Measurements from ENCODE around the gene SPAG7.

Gene SPAG7, protein sequence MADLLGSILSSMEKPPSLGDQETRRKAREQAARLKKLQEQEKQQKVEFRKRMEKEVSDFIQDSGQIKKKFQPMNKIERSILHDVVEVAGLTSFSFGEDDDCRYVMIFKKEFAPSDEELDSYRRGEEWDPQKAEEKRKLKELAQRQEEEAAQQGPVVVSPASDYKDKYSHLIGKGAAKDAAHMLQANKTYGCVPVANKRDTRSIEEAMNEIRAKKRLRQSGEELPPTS

DNA sequence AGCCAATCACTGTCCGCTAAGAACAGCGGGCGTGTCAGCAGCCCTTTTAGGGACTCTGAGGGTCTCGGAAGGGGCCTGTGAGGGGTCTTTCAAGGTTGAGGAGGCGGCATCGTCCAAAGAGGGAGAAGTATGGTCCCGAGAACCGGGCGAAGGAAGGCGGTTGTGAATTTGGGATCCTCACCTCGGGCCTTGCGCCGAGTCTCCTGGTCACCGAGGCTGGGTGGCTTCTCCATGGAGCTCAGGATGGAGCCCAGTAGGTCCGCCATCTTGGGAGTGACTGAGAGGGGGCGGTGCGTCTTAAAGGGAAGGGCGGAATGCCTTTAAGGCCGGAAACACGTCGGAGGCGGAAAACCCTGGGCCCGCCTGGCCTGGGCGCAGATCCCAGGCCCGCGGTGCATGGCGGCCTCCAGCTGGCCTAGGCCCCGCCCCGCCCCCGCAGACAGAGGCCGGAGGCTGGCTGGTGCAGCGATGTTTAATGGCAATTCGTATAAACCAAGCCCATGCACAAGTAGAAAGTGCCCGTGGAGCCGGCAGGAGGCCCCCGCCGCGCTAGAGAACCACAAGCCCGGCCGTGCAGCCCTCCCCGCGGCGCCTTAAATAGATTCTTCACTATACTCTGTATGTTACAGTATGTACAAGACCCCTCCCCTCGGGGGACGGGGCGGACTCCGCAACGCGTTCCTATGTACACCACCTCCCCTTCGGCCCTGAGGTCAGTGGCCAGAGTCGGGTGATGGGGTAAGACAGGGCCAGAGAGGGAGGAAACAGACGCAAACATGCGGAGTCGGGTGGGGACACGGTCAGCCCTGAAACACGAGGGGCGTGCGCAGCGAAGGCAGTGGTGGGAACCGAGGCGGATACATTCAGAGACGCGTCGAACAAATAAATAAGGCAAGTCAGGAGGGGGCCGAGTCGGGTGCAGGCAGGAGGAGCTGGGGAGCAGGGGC is at the start of gene SPAG7:
SPAG7 (minus strand) TSS at position 279 of the 947 bp plus-strand sequence; CDS start at position 266, 13 bp downstream.
- peak within 1 kb of the TSS; percentile 97 for H3K4me3 ChIP-seq (ENCODE audit: low read depth, low read length)
- peak within 1 kb of the TSS; percentile 90 for H3K9ac ChIP-seq (ENCODE audit: low read depth, low read length)
- H3K36me3 ChIP-seq (ENCODE audit: control insufficient read depth, insufficient read depth, low read length): peaks cover 12% of the 10 kb centered on the region
- H3K9me3 ChIP-seq (ENCODE audit: control insufficient read depth, insufficient read depth, low read length): no peaks in the 10 kb centered on the region
- no peaks in the 10 kb centered on the region for H3K27me3 ChIP-seq (ENCODE audit: control insufficient read depth, insufficient read depth, low read length)
- peaks cover 8% of the 10 kb centered on the region for H3K4me1 ChIP-seq (ENCODE audit: control insufficient read depth, insufficient read depth, low read length)

DNA sequence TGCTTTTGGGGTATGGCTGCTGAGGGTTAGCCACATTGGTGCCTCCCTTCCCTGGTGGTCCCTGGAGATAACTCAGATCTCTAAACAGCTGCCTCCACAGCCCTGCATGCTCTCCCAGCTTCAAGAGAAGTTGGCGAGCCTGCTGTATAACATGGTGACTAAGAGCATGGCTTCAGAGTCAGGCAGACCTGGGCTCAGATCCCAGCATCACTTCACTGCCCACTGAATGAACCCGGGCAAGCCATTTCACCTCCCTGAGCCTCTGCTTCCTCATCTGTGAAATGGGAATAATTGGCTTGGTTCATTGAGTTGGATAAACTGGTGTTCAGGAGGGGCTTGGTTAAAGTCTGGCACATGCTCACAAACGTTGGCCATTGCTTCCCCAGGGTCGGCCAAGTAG is 46.7 kb upstream of the SPAG7 start:
- no peaks in the 10 kb centered on the region for H3K4me1 ChIP-seq (ENCODE audit: control insufficient read depth, insufficient read depth, low read length)
- no peak overlapping the region for H3K4me3 ChIP-seq (ENCODE audit: low read depth, low read length)
- no peaks in the 10 kb centered on the region for H3K9me3 ChIP-seq (ENCODE audit: control insufficient read depth, insufficient read depth, low read length)
- no peaks in the 10 kb centered on the region for H3K27me3 ChIP-seq (ENCODE audit: control insufficient read depth, insufficient read depth, low read length)
- no peak overlapping the region for H3K9ac ChIP-seq (ENCODE audit: low read depth, low read length)
- H3K36me3 ChIP-seq (ENCODE audit: control insufficient read depth, insufficient read depth, low read length): peaks cover 44% of the 10 kb centered on the region

DNA sequence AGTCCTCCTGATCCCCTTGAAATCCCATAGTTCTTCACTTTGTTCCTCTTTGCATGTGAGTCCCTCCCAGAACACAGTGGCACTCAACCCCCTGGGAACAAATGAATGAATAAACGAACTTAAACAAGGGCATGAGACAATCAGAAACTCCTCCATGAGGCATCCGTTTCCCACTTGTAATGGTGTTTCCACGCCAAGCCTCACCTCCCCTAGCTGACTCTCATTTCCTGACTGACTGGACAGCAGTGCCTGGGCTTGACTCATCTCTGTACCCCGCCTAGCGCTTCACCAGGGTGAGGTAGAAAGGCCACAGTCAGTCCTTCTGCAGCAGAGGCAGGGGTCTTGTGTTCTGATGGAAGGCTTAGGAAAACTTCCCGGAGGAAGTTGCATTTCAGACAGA is 44.3 kb upstream of the SPAG7 start:
- no peaks in the 10 kb centered on the region for H3K4me1 ChIP-seq (ENCODE audit: control insufficient read depth, insufficient read depth, low read length)
- H3K36me3 ChIP-seq (ENCODE audit: control insufficient read depth, insufficient read depth, low read length): peaks cover 51% of the 10 kb centered on the region
- no peaks in the 10 kb centered on the region for H3K27me3 ChIP-seq (ENCODE audit: control insufficient read depth, insufficient read depth, low read length)
- H3K9me3 ChIP-seq (ENCODE audit: control insufficient read depth, insufficient read depth, low read length): no peaks in the 10 kb centered on the region
- H3K4me3 ChIP-seq (ENCODE audit: low read depth, low read length): no peak overlapping the region
- no peak overlapping the region for H3K9ac ChIP-seq (ENCODE audit: low read depth, low read length)

DNA sequence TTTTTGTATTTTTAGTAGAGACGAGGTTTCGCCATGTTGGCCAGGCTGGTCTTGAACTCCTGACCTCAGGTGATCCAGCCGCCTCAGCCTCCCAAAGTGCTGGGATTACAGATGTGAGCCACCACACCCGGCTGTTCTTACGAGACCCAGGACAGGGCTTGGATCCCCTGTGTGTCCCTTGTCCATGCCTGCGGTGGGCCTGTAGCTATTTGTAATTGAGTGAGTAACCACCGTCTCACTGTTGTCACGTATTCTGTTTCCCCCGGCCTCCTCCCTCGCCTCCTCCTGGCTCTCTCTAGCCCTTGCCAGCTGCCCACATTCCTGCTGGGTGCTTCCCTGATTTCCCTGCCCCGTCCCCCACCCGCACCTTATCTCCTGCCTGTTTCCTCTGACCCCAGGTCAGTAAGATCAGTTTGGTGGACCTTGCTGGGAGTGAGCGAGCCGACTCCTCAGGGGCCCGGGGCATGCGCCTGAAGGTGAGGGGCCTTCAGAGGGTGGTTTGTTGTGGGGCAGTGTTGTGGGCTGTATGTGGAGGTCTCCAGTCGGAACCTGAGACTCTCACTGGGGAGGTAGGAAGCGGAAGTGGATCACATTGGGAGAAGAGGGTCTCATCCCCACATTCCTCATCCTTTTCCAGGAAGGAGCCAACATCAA is 35.7 kb upstream of the SPAG7 start:
- H3K4me3 ChIP-seq (ENCODE audit: low read depth, low read length): no peak overlapping the region
- peaks cover 6% of the 10 kb centered on the region for H3K4me1 ChIP-seq (ENCODE audit: control insufficient read depth, insufficient read depth, low read length)
- H3K27me3 ChIP-seq (ENCODE audit: control insufficient read depth, insufficient read depth, low read length): no peaks in the 10 kb centered on the region
- no peaks in the 10 kb centered on the region for H3K9me3 ChIP-seq (ENCODE audit: control insufficient read depth, insufficient read depth, low read length)
- H3K36me3 ChIP-seq (ENCODE audit: control insufficient read depth, insufficient read depth, low read length): peaks cover 67% of the 10 kb centered on the region
- no peak overlapping the region for H3K9ac ChIP-seq (ENCODE audit: low read depth, low read length)

DNA sequence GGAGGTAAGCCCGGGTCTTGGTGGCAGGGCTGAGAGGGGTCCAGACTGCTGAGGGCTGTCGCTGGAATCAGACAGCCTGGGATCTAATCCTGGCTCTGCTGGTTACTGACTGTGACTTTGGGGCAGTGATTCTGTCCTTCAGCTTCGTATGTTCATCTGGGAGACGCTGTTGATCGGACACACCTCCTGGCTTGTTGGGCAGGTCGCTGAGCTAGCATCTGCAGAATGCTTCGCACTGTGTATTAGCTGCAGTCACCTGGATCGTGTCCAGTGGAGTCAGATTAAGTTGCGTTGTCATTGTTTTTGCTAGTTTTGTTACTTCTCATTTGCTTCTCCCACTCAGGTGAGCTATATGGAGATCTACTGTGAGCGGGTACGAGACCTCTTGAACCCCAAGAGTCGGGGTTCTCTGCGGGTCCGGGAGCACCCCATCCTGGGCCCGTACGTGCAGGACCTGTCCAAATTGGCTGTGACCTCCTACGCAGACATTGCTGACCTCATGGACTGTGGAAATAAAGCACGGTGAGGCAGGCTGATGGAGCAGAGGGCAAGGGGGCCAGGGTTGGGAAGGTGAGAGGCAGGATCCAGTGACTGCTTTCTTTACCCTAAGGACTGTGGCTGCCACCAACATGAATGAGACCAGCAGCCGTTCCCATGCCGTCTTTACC is 34.6 kb upstream of the SPAG7 start:
- Histone ChIP-seq H3K27me3 (ENCODE audit: control insufficient read depth, insufficient read depth, low read length) (no peaks in the 10 kb centered on the region), H3K9me3 (ENCODE audit: control insufficient read depth, insufficient read depth, low read length) (no peaks in the 10 kb centered on the region), H3K36me3 (ENCODE audit: control insufficient read depth, insufficient read depth, low read length) (peaks cover 56% of the 10 kb centered on the region), H3K4me1 (ENCODE audit: control insufficient read depth, insufficient read depth, low read length) (peaks cover 6% of the 10 kb centered on the region), H3K9ac (ENCODE audit: low read depth, low read length) (no peak overlapping the region), H3K4me3 (ENCODE audit: low read depth, low read length) (no peak overlapping the region)

- Histone ChIP-seq H3K9me3 (ENCODE audit: control insufficient read depth, insufficient read depth, low read length) (no peaks in the 10 kb centered on the region), H3K27me3 (ENCODE audit: control insufficient read depth, insufficient read depth, low read length) (peaks cover 3% of the 10 kb centered on the region), H3K36me3 (ENCODE audit: control insufficient read depth, insufficient read depth, low read length) (peaks cover 42% of the 10 kb centered on the region), H3K9ac (ENCODE audit: low read depth, low read length) (no peak overlapping the region), H3K4me3 (ENCODE audit: low read depth, low read length) (no peak overlapping the region), H3K4me1 (ENCODE audit: control insufficient read depth, insufficient read depth, low read length) (peaks cover 6% of the 10 kb centered on the region)
Observed at GRCh38 chr17:5000237-5000639, 32.6 kb upstream of the SPAG7 start.

- no peaks in the 10 kb centered on the region for H3K9me3 ChIP-seq (ENCODE audit: control insufficient read depth, insufficient read depth, low read length)
- H3K27me3 ChIP-seq (ENCODE audit: control insufficient read depth, insufficient read depth, low read length): peaks cover 3% of the 10 kb centered on the region
- H3K9ac ChIP-seq (ENCODE audit: low read depth, low read length): peak overlapping the region; percentile 54
- H3K36me3 ChIP-seq (ENCODE audit: control insufficient read depth, insufficient read depth, low read length): peaks cover 36% of the 10 kb centered on the region
- peak overlapping the region; percentile 87 for H3K4me3 ChIP-seq (ENCODE audit: low read depth, low read length)
- H3K4me1 ChIP-seq (ENCODE audit: control insufficient read depth, insufficient read depth, low read length): peaks cover 6% of the 10 kb centered on the region
Observed at GRCh38 chr17:4999430-5000093, 31.9 kb upstream of the SPAG7 start.

GRCh38 chr17:4998732-4999429 is 31.3 kb upstream of the SPAG7 start:
- peak overlapping the region; percentile 54 for H3K9ac ChIP-seq (ENCODE audit: low read depth, low read length)
- H3K9me3 ChIP-seq (ENCODE audit: control insufficient read depth, insufficient read depth, low read length): no peaks in the 10 kb centered on the region
- peaks cover 29% of the 10 kb centered on the region for H3K36me3 ChIP-seq (ENCODE audit: control insufficient read depth, insufficient read depth, low read length)
- H3K27me3 ChIP-seq (ENCODE audit: control insufficient read depth, insufficient read depth, low read length): peaks cover 3% of the 10 kb centered on the region
- H3K4me3 ChIP-seq (ENCODE audit: low read depth, low read length): peak overlapping the region; percentile 87
- peaks cover 6% of the 10 kb centered on the region for H3K4me1 ChIP-seq (ENCODE audit: control insufficient read depth, insufficient read depth, low read length)

- Histone ChIP-seq H3K27me3 (ENCODE audit: control insufficient read depth, insufficient read depth, low read length) (peaks cover 3% of the 10 kb centered on the region), H3K4me3 (ENCODE audit: low read depth, low read length) (peak overlapping the region; percentile 87), H3K36me3 (ENCODE audit: control insufficient read depth, insufficient read depth, low read length) (peaks cover 22% of the 10 kb centered on the region), H3K4me1 (ENCODE audit: control insufficient read depth, insufficient read depth, low read length) (peaks cover 6% of the 10 kb centered on the region), H3K9ac (ENCODE audit: low read depth, low read length) (peak overlapping the region; percentile 54), H3K9me3 (ENCODE audit: control insufficient read depth, insufficient read depth, low read length) (no peaks in the 10 kb centered on the region)
Observed at GRCh38 chr17:4998027-4998731, 30.6 kb upstream of the SPAG7 start.

DNA sequence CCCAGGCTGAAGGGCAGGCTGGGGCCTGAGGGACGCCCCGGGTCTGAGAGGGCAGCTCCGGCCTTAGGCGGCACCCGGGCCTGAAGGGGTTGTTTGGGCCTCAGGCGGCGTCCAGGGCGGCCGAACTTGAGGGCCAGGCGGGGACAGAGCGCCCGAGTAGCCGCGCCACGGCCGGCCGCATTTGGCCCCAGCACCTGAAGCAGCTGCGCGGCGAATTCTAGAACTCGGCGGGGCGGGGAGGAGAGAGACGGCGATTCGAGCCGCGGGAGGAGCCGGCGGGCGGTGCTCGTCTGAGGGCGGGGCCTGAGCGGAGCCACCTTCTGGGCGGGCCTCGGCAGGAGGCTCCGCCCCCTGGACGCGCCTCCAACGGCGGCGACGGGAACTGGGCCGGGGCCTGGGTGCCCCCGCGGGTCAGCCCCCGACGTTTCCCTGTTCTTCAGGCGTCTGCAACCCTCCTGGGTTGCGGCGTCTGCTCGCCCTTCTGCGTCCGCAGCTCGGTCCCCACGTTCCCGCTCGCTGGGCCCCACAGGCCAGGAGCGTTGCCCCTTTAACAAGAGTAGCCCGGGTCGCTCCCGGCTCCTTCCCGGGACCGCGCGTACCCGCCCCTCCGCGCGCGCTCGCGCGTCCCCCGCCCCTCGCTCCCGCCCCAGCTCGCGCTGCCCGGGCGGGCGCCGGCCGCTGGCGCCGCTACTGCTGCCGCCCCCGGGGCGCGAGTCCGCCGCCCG is 29.8 kb upstream of the SPAG7 start, which contains the start of the genes INCA1 and KIF1C:
INCA1 (minus strand) TSS at position 221 of the 725 bp plus-strand sequence. CDS start 3,085 bp downstream, outside the sequence.
KIF1C (plus strand) TSS at position 649 of the 725 bp plus-strand sequence. CDS start 2,297 bp downstream, outside the sequence.
- H3K4me3 ChIP-seq (ENCODE audit: low read depth, low read length): peak within 1 kb of the TSS; percentile 87
- peaks cover 6% of the 10 kb centered on the region for H3K4me1 ChIP-seq (ENCODE audit: control insufficient read depth, insufficient read depth, low read length)
- H3K9ac ChIP-seq (ENCODE audit: low read depth, low read length): peak within 1 kb of the TSS; percentile 70
- peaks cover 19% of the 10 kb centered on the region for H3K36me3 ChIP-seq (ENCODE audit: control insufficient read depth, insufficient read depth, low read length)
- no peaks in the 10 kb centered on the region for H3K9me3 ChIP-seq (ENCODE audit: control insufficient read depth, insufficient read depth, low read length)
- peaks cover 3% of the 10 kb centered on the region for H3K27me3 ChIP-seq (ENCODE audit: control insufficient read depth, insufficient read depth, low read length)
